ENCODE data around the gene ING3.

The ING3 gene

DNA sequence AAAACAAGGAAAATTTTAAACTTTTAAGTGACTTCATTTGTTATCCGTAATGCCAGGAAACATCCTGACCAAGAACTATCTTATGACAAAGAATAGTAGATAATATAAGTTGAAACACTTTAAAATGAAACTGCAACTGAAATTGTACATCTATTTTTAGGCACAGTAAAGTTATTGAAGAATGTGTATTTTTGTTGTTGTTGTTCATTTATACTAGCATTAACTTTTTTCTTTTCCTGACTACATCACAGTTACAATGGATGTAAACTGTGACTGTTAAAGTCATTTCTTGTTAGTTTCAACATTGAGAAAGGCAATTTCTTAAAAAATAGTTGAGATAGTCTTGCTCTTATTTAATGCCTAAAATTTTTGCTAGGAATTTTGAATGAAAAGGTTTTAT, 40.6 kb downstream of the ING3 start:
- no peaks in the 10 kb centered on the region for H3K27me3 ChIP-seq (ENCODE audit: control insufficient read depth, insufficient read depth, low read length)
- TF ChIP-seq, protein P1, sequence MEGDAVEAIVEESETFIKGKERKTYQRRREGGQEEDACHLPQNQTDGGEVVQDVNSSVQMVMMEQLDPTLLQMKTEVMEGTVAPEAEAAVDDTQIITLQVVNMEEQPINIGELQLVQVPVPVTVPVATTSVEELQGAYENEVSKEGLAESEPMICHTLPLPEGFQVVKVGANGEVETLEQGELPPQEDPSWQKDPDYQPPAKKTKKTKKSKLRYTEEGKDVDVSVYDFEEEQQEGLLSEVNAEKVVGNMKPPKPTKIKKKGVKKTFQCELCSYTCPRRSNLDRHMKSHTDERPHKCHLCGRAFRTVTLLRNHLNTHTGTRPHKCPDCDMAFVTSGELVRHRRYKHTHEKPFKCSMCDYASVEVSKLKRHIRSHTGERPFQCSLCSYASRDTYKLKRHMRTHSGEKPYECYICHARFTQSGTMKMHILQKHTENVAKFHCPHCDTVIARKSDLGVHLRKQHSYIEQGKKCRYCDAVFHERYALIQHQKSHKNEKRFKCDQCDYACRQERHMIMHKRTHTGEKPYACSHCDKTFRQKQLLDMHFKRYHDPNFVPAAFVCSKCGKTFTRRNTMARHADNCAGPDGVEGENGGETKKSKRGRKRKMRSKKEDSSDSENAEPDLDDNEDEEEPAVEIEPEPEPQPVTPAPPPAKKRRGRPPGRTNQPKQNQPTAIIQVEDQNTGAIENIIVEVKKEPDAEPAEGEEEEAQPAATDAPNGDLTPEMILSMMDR (IDR thresholded peaks at IDR 0.05) = no peak
- no peaks in the 10 kb centered on the region for H3K79me2 ChIP-seq
- H3K4me1 ChIP-seq = no peaks in the 10 kb centered on the region
- no peak overlapping the region for H3K4me2 ChIP-seq (ENCODE audit: low read length)
- H3K27ac ChIP-seq = no peak overlapping the region
- H2AFZ ChIP-seq = no peak overlapping the region
- H3K9ac ChIP-seq = no peak overlapping the region
- no peaks in the 10 kb centered on the region for H3K9me3 ChIP-seq (ENCODE audit: control insufficient read depth, low read length)
- no peak overlapping the region for H3K4me3 ChIP-seq (ENCODE audit: low read depth, low read length)
- no peaks in the 10 kb centered on the region for H3K36me3 ChIP-seq (ENCODE audit: control insufficient read depth, insufficient read depth, low read length)

DNA sequence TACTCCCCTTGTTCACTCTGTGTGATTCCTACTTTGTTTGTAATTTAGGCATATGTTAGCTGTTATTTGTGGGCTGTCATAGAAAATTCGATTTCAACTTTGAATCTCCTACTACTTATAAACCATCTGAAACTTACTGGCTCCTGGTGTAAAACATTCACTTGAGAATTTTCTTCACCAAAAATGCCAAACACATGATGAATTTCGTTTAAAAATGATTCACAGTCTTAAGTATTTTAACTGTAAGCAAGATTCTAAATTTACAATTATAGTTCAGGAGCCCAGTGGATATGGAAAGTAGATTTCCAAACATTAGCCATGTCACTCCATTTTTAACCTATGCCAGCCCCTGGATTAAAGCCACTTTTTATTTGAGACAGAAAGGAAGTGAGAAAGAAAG, 41.0 kb downstream of the ING3 start:
- no peaks in the 10 kb centered on the region for H3K79me2 ChIP-seq
- H3K27me3 ChIP-seq (ENCODE audit: control insufficient read depth, insufficient read depth, low read length) = no peaks in the 10 kb centered on the region
- H3K4me1 ChIP-seq = no peaks in the 10 kb centered on the region
- H3K27ac ChIP-seq = no peak overlapping the region
- TF ChIP-seq, protein P1 (IDR thresholded peaks at IDR 0.05) = no peak
- H3K4me2 ChIP-seq (ENCODE audit: low read length) = no peak overlapping the region
- H3K36me3 ChIP-seq (ENCODE audit: control insufficient read depth, insufficient read depth, low read length) = no peaks in the 10 kb centered on the region
- H3K9me3 ChIP-seq (ENCODE audit: control insufficient read depth, low read length) = no peaks in the 10 kb centered on the region
- H2AFZ ChIP-seq = no peak overlapping the region
- H3K9ac ChIP-seq = no peak overlapping the region
- H3K4me3 ChIP-seq (ENCODE audit: low read depth, low read length) = no peak overlapping the region

DNA sequence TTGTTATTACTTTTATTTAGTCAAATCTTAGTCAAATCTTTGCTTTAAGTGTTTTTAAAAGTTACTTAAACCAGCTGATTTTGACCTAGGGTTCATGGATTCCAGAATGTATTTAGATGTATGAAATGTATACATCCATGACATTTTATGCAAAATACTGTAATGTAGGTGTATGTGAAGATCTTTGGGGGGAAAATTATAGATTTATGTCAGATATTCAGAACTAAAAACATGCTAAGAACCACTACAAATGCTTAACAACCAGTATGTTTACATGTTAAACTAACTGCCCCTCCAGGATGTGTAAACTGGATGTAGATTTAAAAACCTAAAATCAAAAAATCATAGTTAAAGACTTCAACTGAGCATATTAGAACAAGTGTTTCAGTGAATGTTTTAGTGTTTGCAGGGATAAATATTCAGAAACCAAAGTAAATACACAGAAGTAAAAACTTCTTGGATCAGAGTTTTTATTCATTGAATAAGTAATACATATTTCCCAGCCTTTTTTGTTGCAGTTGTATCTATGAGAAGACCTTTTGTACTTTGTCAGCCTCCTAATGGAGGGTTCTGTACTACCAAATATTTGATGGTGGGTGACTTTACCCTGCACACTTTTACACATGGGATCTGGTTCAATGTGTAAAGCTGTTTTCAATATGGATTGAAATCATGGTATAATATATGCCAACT, 41.8 kb downstream of the ING3 start:
- H3K4me3 ChIP-seq (ENCODE audit: low read depth, low read length) = no peak overlapping the region
- TF ChIP-seq, protein P1 (IDR thresholded peaks at IDR 0.05) = no peak
- H3K4me2 ChIP-seq (ENCODE audit: low read length) = no peak overlapping the region
- H3K9me3 ChIP-seq (ENCODE audit: control insufficient read depth, low read length) = no peaks in the 10 kb centered on the region
- H3K27me3 ChIP-seq (ENCODE audit: control insufficient read depth, insufficient read depth, low read length) = no peaks in the 10 kb centered on the region
- no peak overlapping the region for H3K27ac ChIP-seq
- no peaks in the 10 kb centered on the region for H3K79me2 ChIP-seq
- H3K9ac ChIP-seq = no peak overlapping the region
- H2AFZ ChIP-seq = no peak overlapping the region
- H3K36me3 ChIP-seq (ENCODE audit: control insufficient read depth, insufficient read depth, low read length) = no peaks in the 10 kb centered on the region
- no peaks in the 10 kb centered on the region for H3K4me1 ChIP-seq

DNA sequence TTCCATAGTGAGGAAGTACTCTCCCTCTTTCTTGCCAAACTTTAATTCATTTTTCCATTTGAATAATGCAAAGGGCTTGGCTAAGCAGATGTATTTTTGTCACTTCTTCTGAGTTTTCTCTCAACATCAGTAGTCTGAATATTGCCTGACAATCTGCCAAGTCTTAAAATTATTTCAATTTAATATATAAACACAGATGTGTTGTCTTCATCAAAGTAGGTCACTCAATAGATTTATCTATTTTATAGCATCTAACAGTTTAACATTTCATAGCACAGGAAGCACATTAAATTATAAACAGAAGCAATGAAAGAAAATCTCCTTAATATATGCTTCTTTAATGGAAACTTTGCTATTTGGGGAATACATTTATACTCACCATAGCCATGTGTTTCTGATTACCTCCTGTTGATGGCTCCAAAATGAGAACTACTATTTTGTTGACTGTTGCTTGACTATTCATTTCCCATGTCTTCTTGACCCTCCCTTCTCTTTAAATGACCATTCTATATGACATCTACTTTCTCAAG, 42.5 kb downstream of the ING3 start:
- H3K27ac ChIP-seq = no peak overlapping the region
- H3K9me3 ChIP-seq (ENCODE audit: control insufficient read depth, low read length) = no peaks in the 10 kb centered on the region
- H3K79me2 ChIP-seq = no peaks in the 10 kb centered on the region
- no peaks in the 10 kb centered on the region for H3K4me1 ChIP-seq
- H3K36me3 ChIP-seq (ENCODE audit: control insufficient read depth, insufficient read depth, low read length) = no peaks in the 10 kb centered on the region
- H3K4me3 ChIP-seq (ENCODE audit: low read depth, low read length) = no peak overlapping the region
- no peak overlapping the region for H3K4me2 ChIP-seq (ENCODE audit: low read length)
- H3K27me3 ChIP-seq (ENCODE audit: control insufficient read depth, insufficient read depth, low read length) = no peaks in the 10 kb centered on the region
- H2AFZ ChIP-seq = no peak overlapping the region
- TF ChIP-seq, protein P1 (IDR thresholded peaks at IDR 0.05) = no peak
- no peak overlapping the region for H3K9ac ChIP-seq

All from parathyroid adenoma (tissue), 2 donors.